Lung microvascular endothelial cell (primary cell): ENCODE measurements around the gene GALR1. TPM values are rescaled to one million over a fixed set of nuclear protein-coding genes. Genes with fewer than 3 reads are reported as not detected.
"Not testable (repeated sequence)": the region's sequence is repeated elsewhere in the genome, so short reads cannot be mapped to it uniquely, and the experiment has no call there.

Source experiments
- DNase-seq, 2 donors: peaks; one replicate each; pipeline versions ENCODE4 v3.0.0 to v3.0.0-alpha.2; 2010; ENCODE audit warnings: low read depth in 2 of 2
- total RNA-seq: library from RNA; depleted of rRNA; stranded (reverse); fragments of >200 nt; gene quantifications from 2 replicates; pipeline ENCODE4 v1.2.1, GENCODE V29; 2014

Gene GALR1
- total RNA-seq = not detected in 2 replicates

- no peak for DNase-seq
Measured at GRCh38 chr18:77249569-77250500, at the start of gene GALR1. GALR1 (plus strand) TSS chr18:77249848; CDS start chr18:77250549, 701 bp downstream.

- DNase-seq = no peak
Measured at GRCh38 chr18:77201506-77201905, 48.1 kb upstream of the GALR1 start.

GRCh38 chr18:77202329-77202728 is 47.3 kb upstream of the GALR1 start:
- DNase-seq = no peak

GRCh38 chr18:77203071-77203470 is 46.6 kb upstream of the GALR1 start:
- peak in 1 of 2 donors; percentile 39 for DNase-seq

GRCh38 chr18:77203851-77204250 is 45.8 kb upstream of the GALR1 start:
- DNase-seq = no peak

- no peak for DNase-seq
Measured at GRCh38 chr18:77205769-77206168, 43.9 kb upstream of the GALR1 start.

- peak in 1 of 2 donors; percentile 25 for DNase-seq
Measured at GRCh38 chr18:77206676-77207374, 42.8 kb upstream of the GALR1 start.

- DNase-seq = peak; percentile 73 to 79
Measured at GRCh38 chr18:77207540-77207939, 42.1 kb upstream of the GALR1 start.

- DNase-seq = peak; percentile 22 to 89
Measured at GRCh38 chr18:77208964-77209363, 40.7 kb upstream of the GALR1 start.

GRCh38 chr18:77209587-77209986 is 40.1 kb upstream of the GALR1 start:
- peak in 1 of 2 donors; percentile 43 for DNase-seq

GRCh38 chr18:77210249-77210648 is 39.4 kb upstream of the GALR1 start:
- DNase-seq = no peak

GRCh38 chr18:77218642-77219041 is 31.0 kb upstream of the GALR1 start:
- DNase-seq = no peak

GRCh38 chr18:77220726-77221125 is 28.9 kb upstream of the GALR1 start:
- no peak for DNase-seq

- DNase-seq = no peak
Measured at GRCh38 chr18:77222464-77222863, 27.2 kb upstream of the GALR1 start.

- no peak for DNase-seq
Measured at GRCh38 chr18:77223221-77223639, 26.4 kb upstream of the GALR1 start.

- DNase-seq = peak in 1 of 2 donors; percentile 42
Measured at GRCh38 chr18:77223653-77224052, 26.0 kb upstream of the GALR1 start.

GRCh38 chr18:77230645-77231044 is 19.0 kb upstream of the GALR1 start:
- DNase-seq = no peak

- DNase-seq = no peak
Measured at GRCh38 chr18:77234504-77235365, 14.9 kb upstream of the GALR1 start.

GRCh38 chr18:77239285-77239684 is 10.4 kb upstream of the GALR1 start:
- not testable (repeated sequence) for DNase-seq

GRCh38 chr18:77248873-77249568 is 627 bp upstream of the GALR1 start:
- no peak for DNase-seq

- DNase-seq = no peak
Measured at GRCh38 chr18:77250501-77250925, 865 bp downstream of the GALR1 start.
